HG03565 (cell line): Measurements from ENCODE around the gene ARHGEF1.

Experiments
- ATAC-seq: cut with Tn5 transposase; IDR thresholded peaks from one replicate; pipeline ENCODE4 v1.9.1; 2021; ENCODE audit warnings: mild to moderate bottlenecking, moderate library complexity; ENCODE audit not compliant: unreplicated experiment

ARHGEF1 gene

DNA sequence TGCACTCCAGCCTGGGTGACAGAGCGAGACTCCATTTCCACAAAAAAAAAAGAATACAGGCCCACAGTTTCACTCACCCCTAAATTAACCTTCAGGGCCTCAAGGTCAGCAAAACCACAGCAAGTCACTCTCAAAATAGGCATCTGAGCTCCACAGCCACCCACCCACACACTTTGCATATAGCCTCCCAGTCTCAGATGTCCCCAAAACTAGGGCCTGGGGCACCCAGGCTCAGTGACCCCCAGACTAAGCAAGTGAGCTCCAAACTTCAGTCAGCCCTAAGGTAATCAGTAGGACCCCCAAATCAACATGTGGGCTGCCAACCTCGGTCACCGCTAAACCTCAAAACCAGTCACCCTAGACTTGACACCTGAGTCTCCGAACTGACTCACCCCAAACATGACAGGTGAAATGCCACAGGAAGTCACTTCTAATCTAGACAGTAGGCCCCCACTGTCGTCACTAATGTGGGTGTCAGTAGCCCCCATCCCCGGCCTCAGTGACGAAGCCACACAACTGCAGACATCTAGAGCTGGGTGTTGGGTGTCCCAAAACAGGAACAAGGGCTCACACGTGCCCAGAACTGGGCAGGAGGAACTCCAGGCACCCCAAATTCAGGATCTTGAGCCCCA is 62.3 kb downstream of the ARHGEF1 start:
- ATAC-seq = peak; percentile 82

DNA sequence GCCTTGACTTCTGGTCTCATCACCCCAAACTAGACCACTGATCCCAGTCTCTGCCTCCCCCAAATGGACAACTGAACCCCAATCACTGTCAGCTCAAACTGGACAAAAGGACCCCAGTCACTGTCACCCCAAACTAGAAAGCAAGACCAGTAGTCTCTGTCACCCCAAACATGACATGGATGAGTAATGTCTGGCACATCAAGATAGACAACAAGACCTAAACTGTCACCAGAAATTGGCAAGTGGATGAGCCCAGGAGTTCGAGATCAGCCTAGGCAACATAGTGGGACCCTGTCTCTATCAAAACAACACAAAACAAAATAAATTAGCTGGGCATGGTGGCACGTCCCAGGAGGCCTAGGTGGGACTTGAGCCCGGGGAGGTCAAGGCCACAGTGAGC is 64.1 kb downstream of the ARHGEF1 start:
- no peak for ATAC-seq

- no peak for ATAC-seq
Observed at GRCh38 chr19:41951686-41952172, 68.7 kb downstream of the ARHGEF1 start.

DNA sequence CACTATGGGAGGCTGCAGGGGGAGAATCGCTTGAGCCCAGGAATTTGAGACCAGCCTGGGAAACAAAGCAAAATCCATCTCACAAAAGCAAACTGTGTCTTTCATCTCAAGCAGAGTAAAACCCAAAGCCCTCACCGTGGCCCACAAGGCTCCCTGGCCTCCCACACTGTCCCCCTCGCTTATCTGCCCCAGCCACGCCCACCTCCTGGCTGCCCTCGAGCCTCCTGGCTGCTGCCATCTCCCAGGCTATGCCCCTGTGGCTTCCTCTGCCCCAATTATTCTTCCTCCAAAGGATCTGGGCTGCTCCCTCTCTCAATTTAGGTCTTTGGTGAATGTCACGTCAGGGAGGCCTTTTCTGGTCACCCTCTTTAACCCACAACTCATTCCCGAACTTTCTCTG is 72.5 kb downstream of the ARHGEF1 start:
- no peak for ATAC-seq

GRCh38 chr19:41956621-41957020 is 73.6 kb downstream of the ARHGEF1 start:
- no peak for ATAC-seq
